Ovary (tissue), 9 donors: Measurements from ENCODE around the gene TOB1. TPM values are rescaled to one million over a fixed set of nuclear protein-coding genes. Genes with fewer than 3 reads are reported as not detected.

Source experiments
- DNase-seq, 5 donors: peaks; one replicate each; pipeline ENCODE4 v3.0.0-alpha.2; 2019 to 2020
- H3K27ac ChIP-seq, 2 donors: fragments of 200-600 bp; one replicate each; pipeline versions ENCODE4 v1.5.1 to v1.8.0; 2019 to 2022
- H3K27me3 ChIP-seq: fragments of 200-600 bp; one replicate; pipeline ENCODE4 v1.8.0; 2022
- H3K36me3 ChIP-seq: fragments of 200-600 bp; sonication (generic); one replicate; pipeline ENCODE4 v1.5.1; 2019
- H3K4me1 ChIP-seq: one replicate; pipeline ENCODE4 v1.8.1; 2013; ENCODE audit warnings: mild to moderate bottlenecking, moderate library complexity; ENCODE audit not compliant: insufficient read depth
- H3K4me3 ChIP-seq: fragments of 200-600 bp; sonication (generic); one replicate; pipeline ENCODE4 v1.5.1; 2017
- H3K9me3 ChIP-seq, 2 donors: fragments of 200-600 bp in 1 of 2; sonication (generic) in 1 of 2; one replicate each; pipeline versions ENCODE4 v1.5.1 to v1.8.1; 2013 to 2019; ENCODE audit warnings: mild to moderate bottlenecking in 1 of 2, moderate library complexity in 1 of 2
- CTCF ChIP-seq, 3 donors: fragments of 450-650 bp in 2 of 3; fragments of 200-600 bp in 1 of 3; IDR thresholded peaks; one replicate each; pipeline versions ENCODE4 v1.5.1 to v1.8.0; 2016 to 2022; ENCODE audit warnings: antibody characterized with exemption in 3 of 3, mild to moderate bottlenecking in 1 of 3
- EP300 ChIP-seq: sonication (generic); formaldehyde crosslinking; IDR thresholded peaks from one replicate; pipeline ENCODE4 v1.6.1; 2017; ENCODE audit warnings: antibody characterized with exemption
- POLR2A ChIP-seq: fragments of 450-650 bp; IDR thresholded peaks from one replicate; pipeline ENCODE4 v1.6.1; 2017; ENCODE audit warnings: antibody characterized with exemption, mild to moderate bottlenecking, moderate library complexity
- WGBS, 3 donors: extraction: QIAGEN DNeasy Blood & Tissue Kit in 1 of 3; methylation state at CpG; one replicate each; pipeline versions ENCODE4 v1.1.5 to v1.1.7; 2013 to 2017; 5-methylcytosine and 5-hydroxymethylcytosine counted together
- intact Hi-C, 4 donors: fragments of 100-400 bp; cut with DNase I; formaldehyde crosslinking; loops; one replicate each; pipeline versions ENCODE4 v1.11.0 to v1.15.1; 2022 to 2023
- polyA plus RNA-seq, 2 donors: library from polyadenylated mRNA; stranded (reverse); fragments of 200-250 nt in 1 of 2; fragments of 350-450 nt in 1 of 2; fragmentation: Illumina TruSeq in 1 of 2; extraction: RNeasy Lipid Tissue Mini Kit (QIAGEN cat#74804) in 1 of 2; gene quantifications; one replicate each; pipeline ENCODE4 v1.2.3, GENCODE V29; 2013 to 2014
- total RNA-seq, 7 donors: library from RNA; depleted of rRNA in 2 of 7; stranded (reverse); fragments of >200 nt in 2 of 7; fragmentation: NEBNext Ultra II Directional in 3 of 7; extraction: Animal tissue kit (Norgen Biotek cat#: 25700) in 3 of 7; gene quantifications; one replicate each; pipeline versions ENCODE4 v1.1.0 to v1.2.4, GENCODE V29; 2016 to 2023
- donor health status: DM: no; HTN: no; CAD: no; lungs with moderate emphysema.
- donor health status: DM: no; HTN: no; CAD: no.
- donor health status: Bipolar disorder and iron deficiency.
- donor health status: DM: yes; HTN: yes; CAD: no.
- donor health status: DM: no; HTN: no; CAD: no.
- donor health status: DM: yes; HTN: yes; CAD: no.

Gene TOB1
- total and polyA plus RNA-seq, 9 donors: 19.6 to 150 (median 72.1) TPM

- Histone ChIP-seq H3K4me3 (no peak overlapping the region), H3K4me1 (peaks cover 1% of the 10 kb centered on the region), H3K9me3 (no peaks in the 10 kb centered on the region), H3K36me3 (no peaks in the 10 kb centered on the region), H3K27ac (no peak overlapping the region), H3K27me3 (no peaks in the 10 kb centered on the region)
- 59 to 73% (median 70%) methylated on average over 3 of the region's 3 CpGs for WGBS, 3 donors
- intact Hi-C loops: no loop called here
- no peak for DNase-seq
- TF ChIP-seq EP300: no peak
- TF ChIP-seq POLR2A: no peak
- TF ChIP-seq CTCF (IDR thresholded peaks at IDR 0.05): no peak
Observed at GRCh38 chr17:50815400-50815799, 50.8 kb downstream of the TOB1 start.

GRCh38 chr17:50813583-50813982, 52.6 kb downstream of the TOB1 start:
- no peak for TF ChIP-seq CTCF (IDR thresholded peaks at IDR 0.05)
- TF ChIP-seq EP300: no peak
- TF ChIP-seq POLR2A: no peak
- Histone ChIP-seq H3K27me3 (no peaks in the 10 kb centered on the region), H3K27ac (no peak overlapping the region), H3K36me3 (no peaks in the 10 kb centered on the region), H3K4me1 (peaks cover 1% of the 10 kb centered on the region), H3K4me3 (no peak overlapping the region), H3K9me3 (no peaks in the 10 kb centered on the region)
- intact Hi-C loops: no loop called here
- DNase-seq: no peak

Other genes starting within 250 kb of the TOB1 start
- 10 to 100 TPM in 1 of 7 donors, 1 to 10 TPM in 6; 1.4 to 11.4 (median 5.2) TPM for gene ABCC3, start 231.5 kb downstream of the TOB1 start, total RNA-seq
- 10 to 100 TPM in 1 of 2 donors, 1 to 10 TPM in 1; 2.5 to 14.2 TPM for gene ABCC3, start 231.5 kb downstream of the TOB1 start, polyA plus RNA-seq
- gene ANKRD40, start 158.4 kb downstream of the TOB1 start, total RNA-seq: 10 to 100 TPM; 19.4 to 52.6 (median 42.1) TPM
- 10 to 100 TPM; 17.0 to 41.7 TPM for gene ANKRD40, start 158.4 kb downstream of the TOB1 start, polyA plus RNA-seq
- gene LUC7L3, start 146.8 kb downstream of the TOB1 start, total RNA-seq: 100 to 1,000 TPM; 103 to 172 (median 139) TPM
- 100 to 1,000 TPM in 1 of 2 donors, 10 to 100 TPM in 1; 96.5 to 148 TPM for gene LUC7L3, start 146.8 kb downstream of the TOB1 start, polyA plus RNA-seq
- not detected for gene ANKRD40CL, start 98.8 kb downstream of the TOB1 start, total RNA-seq
- gene ANKRD40CL, start 98.8 kb downstream of the TOB1 start, polyA plus RNA-seq: not detected
- gene WFIKKN2, start 30.8 kb downstream of the TOB1 start, total RNA-seq: 100 to 1,000 TPM in 4 of 7 donors, 10 to 100 TPM in 3; 29.8 to 178 (median 107) TPM
- gene WFIKKN2, start 30.8 kb downstream of the TOB1 start, polyA plus RNA-seq: 10 to 100 TPM; 20.9 to 71.5 TPM